ENCODE measurements around the gene DMBT1. TPM values are rescaled to one million over a fixed set of nuclear protein-coding genes. Genes with fewer than 3 reads are reported as not detected.

The DMBT1 gene
- total RNA-seq, 4 donors from 2014 or later, result under 0.01 to 5.1 (median 0.27) TPM; not detected in 1

DNA sequence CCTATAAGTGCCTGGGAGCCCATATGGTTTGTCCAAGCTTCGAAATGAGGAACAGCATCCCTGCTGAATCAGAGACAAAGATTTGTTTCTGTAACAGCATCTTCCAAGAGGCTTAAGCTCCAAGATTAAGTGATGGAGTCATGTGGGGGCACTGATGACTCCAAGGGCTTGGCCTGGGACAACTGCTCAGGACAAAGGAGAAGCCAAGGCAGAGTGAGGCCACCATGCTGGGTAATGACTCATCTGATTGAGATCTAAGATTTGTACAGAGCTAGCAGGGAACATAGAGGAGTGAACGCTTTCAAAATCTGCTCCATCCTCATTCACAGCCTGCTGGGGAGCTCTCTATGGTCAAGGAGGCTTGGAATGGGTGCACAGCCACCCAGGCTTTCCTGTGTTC lies 89.8 kb downstream of the DMBT1 start:
- Histone ChIP-seq H3K36me3 (no peaks in the 10 kb centered on the region), H3K9me3 (no peaks in the 10 kb centered on the region), H3K27me3 (peaks cover 0 to 59% (median 0%) of the 10 kb centered on the region in 4 donors), H3K4me3 (no peak overlapping the region), H3K27ac (no peak overlapping the region), H3K4me1 (no peaks in the 10 kb centered on the region)
- intact Hi-C loops (cut with DNase I), result no loop called here
- no peak for TF ChIP-seq POLR2A (IDR thresholded peaks at IDR 0.05)
- TF ChIP-seq, protein P1, sequence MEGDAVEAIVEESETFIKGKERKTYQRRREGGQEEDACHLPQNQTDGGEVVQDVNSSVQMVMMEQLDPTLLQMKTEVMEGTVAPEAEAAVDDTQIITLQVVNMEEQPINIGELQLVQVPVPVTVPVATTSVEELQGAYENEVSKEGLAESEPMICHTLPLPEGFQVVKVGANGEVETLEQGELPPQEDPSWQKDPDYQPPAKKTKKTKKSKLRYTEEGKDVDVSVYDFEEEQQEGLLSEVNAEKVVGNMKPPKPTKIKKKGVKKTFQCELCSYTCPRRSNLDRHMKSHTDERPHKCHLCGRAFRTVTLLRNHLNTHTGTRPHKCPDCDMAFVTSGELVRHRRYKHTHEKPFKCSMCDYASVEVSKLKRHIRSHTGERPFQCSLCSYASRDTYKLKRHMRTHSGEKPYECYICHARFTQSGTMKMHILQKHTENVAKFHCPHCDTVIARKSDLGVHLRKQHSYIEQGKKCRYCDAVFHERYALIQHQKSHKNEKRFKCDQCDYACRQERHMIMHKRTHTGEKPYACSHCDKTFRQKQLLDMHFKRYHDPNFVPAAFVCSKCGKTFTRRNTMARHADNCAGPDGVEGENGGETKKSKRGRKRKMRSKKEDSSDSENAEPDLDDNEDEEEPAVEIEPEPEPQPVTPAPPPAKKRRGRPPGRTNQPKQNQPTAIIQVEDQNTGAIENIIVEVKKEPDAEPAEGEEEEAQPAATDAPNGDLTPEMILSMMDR (IDR thresholded peaks at IDR 0.05), result no peak
- 89 to 100% methylated on average over 1 of the region's 2 CpGs for WGBS, 2 donors
- no peak for DNase-seq

DNA sequence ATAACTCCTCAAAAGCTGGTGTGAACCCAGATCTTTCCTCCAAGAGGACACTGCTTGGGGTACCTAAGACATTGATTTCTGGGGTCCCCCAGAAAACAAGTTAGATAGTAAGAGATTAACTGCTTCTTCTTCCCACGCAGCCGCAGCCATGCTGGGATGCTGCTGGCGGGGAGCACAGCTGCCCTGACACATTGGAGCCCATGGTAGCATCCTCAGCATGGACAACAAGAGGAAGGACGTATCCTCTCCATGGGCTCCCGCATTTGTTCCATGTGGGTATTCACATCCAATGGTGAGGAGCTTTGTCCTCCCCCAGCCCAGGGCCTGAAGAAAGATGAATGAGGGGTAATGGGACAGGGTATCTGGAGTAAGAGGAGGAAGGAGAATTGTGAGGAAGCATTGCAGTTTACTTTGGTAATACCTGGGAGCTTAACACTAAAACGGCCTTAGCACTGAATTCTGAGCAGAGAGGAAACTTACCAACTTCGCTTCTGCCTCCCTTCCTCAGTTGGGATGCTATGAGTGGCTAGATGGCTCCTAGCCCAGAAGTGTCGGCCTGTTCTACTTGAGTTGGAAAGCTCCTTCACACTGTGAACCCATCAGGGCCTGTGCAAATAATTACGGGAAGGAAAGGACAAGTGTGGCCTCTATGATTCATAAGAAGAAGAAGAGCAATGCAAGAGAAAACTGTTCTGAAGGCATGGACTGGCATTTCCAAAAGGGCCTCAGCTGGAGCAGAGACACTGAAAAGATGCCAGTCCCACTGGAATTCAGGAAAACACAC lies 95.2 kb downstream of the DMBT1 start:
- 77 to 84% methylated on average over 7 to 9 of the region's 9 CpGs for WGBS, 2 donors
- Histone ChIP-seq H3K4me1 (no peaks in the 10 kb centered on the region), H3K27ac (no peak overlapping the region), H3K9me3 (no peaks in the 10 kb centered on the region), H3K4me3 (no peak overlapping the region), H3K27me3 (peaks cover 0 to 23% (median 0%) of the 10 kb centered on the region in 4 donors), H3K36me3 (no peaks in the 10 kb centered on the region)
- intact Hi-C loops (cut with DNase I), result no loop called here
- TF ChIP-seq POLR2A (IDR thresholded peaks at IDR 0.05), result no peak
- TF ChIP-seq, protein P1 (IDR thresholded peaks at IDR 0.05), result no peak
- DNase-seq, result no peak

DNA sequence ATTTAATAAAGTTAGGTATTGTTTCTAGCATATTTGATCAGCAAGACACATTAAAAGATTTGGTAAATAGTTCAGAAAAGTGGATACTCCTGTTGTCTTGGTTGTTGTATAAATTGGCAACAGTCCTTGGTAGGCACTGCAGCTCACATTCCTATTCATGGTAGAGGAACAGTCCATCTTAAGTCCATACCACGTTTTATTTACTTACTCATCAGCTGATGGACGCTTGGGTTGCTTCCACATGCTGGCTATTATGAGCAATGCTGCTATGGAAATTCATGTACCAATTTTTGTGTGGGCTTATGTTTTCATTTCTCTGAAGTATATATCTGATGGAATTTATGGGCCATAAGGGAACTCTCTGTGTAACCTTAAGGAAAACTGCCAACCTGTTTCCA lies 95.8 kb downstream of the DMBT1 start:
- DNase-seq, result no peak
- H3K4me3 ChIP-seq, result no peak overlapping the region
- 39 to 54% methylated on average over 2 of the region's 2 CpGs for WGBS, 2 donors

DNA sequence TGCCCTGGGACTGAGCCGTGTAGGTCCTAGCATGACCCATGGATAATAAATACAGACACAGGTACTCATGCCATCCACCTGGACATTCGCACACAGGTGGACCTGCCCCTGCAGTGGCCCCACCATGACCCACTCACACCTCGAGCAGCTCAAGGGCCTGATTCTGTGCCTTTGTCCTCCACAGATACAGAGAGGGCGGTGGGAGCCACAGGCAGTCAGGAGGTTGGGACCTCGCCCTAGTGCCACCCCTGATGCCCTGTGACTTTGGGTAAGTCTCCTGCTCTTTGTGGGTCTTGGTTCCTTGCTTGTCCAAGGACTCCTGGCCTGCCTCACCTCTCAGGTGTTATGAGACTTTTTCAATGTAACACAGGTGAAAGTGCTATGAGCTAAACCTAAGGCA lies 96.2 kb downstream of the DMBT1 start:
- Histone ChIP-seq H3K27ac (no peak overlapping the region), H3K9me3 (no peaks in the 10 kb centered on the region), H3K4me1 (no peaks in the 10 kb centered on the region), H3K4me3 (no peak overlapping the region), H3K36me3 (no peaks in the 10 kb centered on the region), H3K27me3 (peaks cover 0 to 19% (median 0%) of the 10 kb centered on the region in 4 donors)
- intact Hi-C loops (cut with DNase I), result no loop called here
- TF ChIP-seq POLR2A (IDR thresholded peaks at IDR 0.05), result no peak
- TF ChIP-seq, protein P1 (IDR thresholded peaks at IDR 0.05), result no peak
- DNase-seq, result no peak
- 75 to 83% methylated on average over 3 to 4 of the region's 5 CpGs for WGBS, 2 donors

More for the DNA sequence above, 95.8 kb downstream of the DMBT1 start:
- H3K27ac ChIP-seq, result no peak overlapping the region
- peaks cover 0 to 19% (median 0%) of the 10 kb centered on the region in 4 donors for H3K27me3 ChIP-seq
- H3K9me3 ChIP-seq, result no peaks in the 10 kb centered on the region
- H3K36me3 ChIP-seq, result no peaks in the 10 kb centered on the region
- TF ChIP-seq POLR2A (IDR thresholded peaks at IDR 0.05), result no peak
- TF ChIP-seq, protein P1 (IDR thresholded peaks at IDR 0.05), result no peak
- H3K4me1 ChIP-seq, result no peaks in the 10 kb centered on the region
- intact Hi-C loops (cut with DNase I), result no loop called here

DNA sequence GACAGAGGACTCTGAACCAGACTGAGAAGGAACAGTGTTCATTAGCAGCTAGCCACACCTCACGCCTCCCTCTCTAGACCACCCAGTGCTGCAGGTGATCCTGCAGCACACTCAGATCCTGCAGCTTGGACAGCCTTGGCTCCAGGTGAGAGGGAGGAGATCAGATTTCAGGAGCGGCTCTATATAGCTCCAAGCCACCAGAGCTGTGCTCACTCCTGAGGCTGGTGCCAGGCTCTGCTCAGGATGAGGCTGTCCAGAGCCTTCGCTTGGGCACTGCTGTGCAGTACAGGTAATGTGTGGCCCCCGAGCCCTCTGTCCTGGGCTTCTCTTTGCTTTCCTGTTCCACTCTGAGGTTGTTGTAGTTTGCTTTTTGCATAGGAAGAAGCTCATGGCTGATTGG lies 96.7 kb downstream of the DMBT1 start:
- no peaks in the 10 kb centered on the region for H3K9me3 ChIP-seq
- intact Hi-C loops (cut with DNase I), result no loop called here
- peaks cover 0 to 19% (median 0%) of the 10 kb centered on the region in 4 donors for H3K27me3 ChIP-seq
- no peak for DNase-seq
- WGBS, 2 donors, result 75 to 78% methylated on average over 2 to 3 of the region's 4 CpGs
- no peaks in the 10 kb centered on the region for H3K36me3 ChIP-seq
- no peak overlapping the region for H3K27ac ChIP-seq
- TF ChIP-seq, protein P1 (IDR thresholded peaks at IDR 0.05), result no peak
- no peak for TF ChIP-seq POLR2A (IDR thresholded peaks at IDR 0.05)
- no peak overlapping the region for H3K4me3 ChIP-seq
- no peaks in the 10 kb centered on the region for H3K4me1 ChIP-seq
